Urothelium cell line (cell line): ENCODE measurements around the gene HOMER2.
A peak's percentile ranks its signal among the peaks of the same experiment; 100 is the strongest.

Experiments used
- DNase-seq: peaks from one replicate; pipeline ENCODE4 v3.0.0; 2011; ENCODE audit warnings: low spot score, mixed read lengths
- FAIRE-seq: peaks from 2 replicates; lab custom pipeline; 2011; peaks lifted over from hg19 to GRCh38; lab: Jason Lieb, UNC

HOMER2 gene

GRCh38 chr15:82933576-82933975, 18.9 kb downstream of the HOMER2 start:
- no peak for FAIRE-seq
- no peak for DNase-seq

GRCh38 chr15:82931221-82931620, 21.3 kb downstream of the HOMER2 start:
- FAIRE-seq (no peak), DNase-seq (no peak)

- FAIRE-seq (no peak), DNase-seq (no peak)
Observed at GRCh38 chr15:82930461-82930860, 22.1 kb downstream of the HOMER2 start.

- no peak for DNase-seq
- FAIRE-seq: no peak
Observed at GRCh38 chr15:82928711-82929110, 23.8 kb downstream of the HOMER2 start.

GRCh38 chr15:82923744-82924143, 28.8 kb downstream of the HOMER2 start:
- DNase-seq (no peak), FAIRE-seq (no peak)

GRCh38 chr15:82922737-82923136, 29.8 kb downstream of the HOMER2 start:
- FAIRE-seq (no peak), DNase-seq (no peak)

GRCh38 chr15:82921939-82922338, 30.6 kb downstream of the HOMER2 start:
- DNase-seq: no peak
- FAIRE-seq: no peak

- FAIRE-seq: no peak
Observed at GRCh38 chr15:82921242-82921641, 31.3 kb downstream of the HOMER2 start.

GRCh38 chr15:82919231-82919886, 33.2 kb downstream of the HOMER2 start:
- no peak for DNase-seq
- FAIRE-seq: no peak

More at GRCh38 chr15:82921242-82921641, 31.3 kb downstream of the HOMER2 start:
- DNase-seq: no peak

- FAIRE-seq (no peak), DNase-seq (no peak)
Observed at GRCh38 chr15:82918607-82919230, 33.8 kb downstream of the HOMER2 start.

- FAIRE-seq (no peak), DNase-seq (no peak)
Observed at GRCh38 chr15:82918162-82918561, 34.4 kb downstream of the HOMER2 start.

GRCh38 chr15:82917249-82917648, 35.3 kb downstream of the HOMER2 start:
- no peak for DNase-seq
- no peak for FAIRE-seq

GRCh38 chr15:82916161-82916952, 36.2 kb downstream of the HOMER2 start:
- DNase-seq (no peak), FAIRE-seq (no peak)

- DNase-seq (no peak), FAIRE-seq (no peak)
Observed at GRCh38 chr15:82914396-82914795, 38.1 kb downstream of the HOMER2 start.

- FAIRE-seq (no peak), DNase-seq (no peak)
Observed at GRCh38 chr15:82911458-82911857, 41.1 kb downstream of the HOMER2 start.

- DNase-seq (no peak), FAIRE-seq (no peak)
Observed at GRCh38 chr15:82910721-82911120, 41.8 kb downstream of the HOMER2 start.

GRCh38 chr15:82909080-82909815, 43.3 kb downstream of the HOMER2 start:
- DNase-seq: no peak
- FAIRE-seq: peak; percentile 37

GRCh38 chr15:82907350-82907749, 45.2 kb downstream of the HOMER2 start:
- FAIRE-seq (no peak), DNase-seq (no peak)

GRCh38 chr15:82904574-82904973, 47.9 kb downstream of the HOMER2 start:
- no peak for FAIRE-seq
- DNase-seq: no peak

GRCh38 chr15:82903511-82903910, 49.0 kb downstream of the HOMER2 start:
- no peak for FAIRE-seq
- no peak for DNase-seq

GRCh38 chr15:82901114-82901805, 51.3 kb downstream of the HOMER2 start:
- DNase-seq (no peak), FAIRE-seq (no peak)
